Tibial nerve (tissue), 4 donors: ENCODE data around the gene ABCB1. TPM values are rescaled to one million over a fixed set of nuclear protein-coding genes. Genes with fewer than 3 reads are reported as not detected.

Experiments
- DNase-seq, 2 donors: peaks; one replicate each; pipeline ENCODE4 v3.0.0-alpha.2; 2019; ENCODE audit warnings: low spot score in 2 of 2
- H3K27ac ChIP-seq, 4 donors: fragments of 200-600 bp; sonication (generic) in 3 of 4; one replicate each; pipeline ENCODE4 v1.5.1; 2017 to 2019; ENCODE audit warnings: mild to moderate bottlenecking in 1 of 4
- H3K27me3 ChIP-seq, 2 donors: fragments of 200-600 bp; sonication (generic) in 1 of 2; one replicate each; pipeline versions ENCODE4 v1.5.1 to v1.6.0; 2017 to 2019
- H3K36me3 ChIP-seq, 3 donors: fragments of 200-600 bp; sonication (generic); one replicate each; pipeline ENCODE4 v1.5.1; 2018 to 2019
- H3K4me1 ChIP-seq, 4 donors: fragments of 200-600 bp; sonication (generic) in 3 of 4; one replicate each; pipeline ENCODE4 v1.5.1; 2017 to 2019
- H3K4me3 ChIP-seq, 4 donors: fragments of 200-600 bp; sonication (generic) in 3 of 4; one replicate each; pipeline ENCODE4 v1.5.1; 2017 to 2019; ENCODE audit warnings: mild to moderate bottlenecking in 1 of 4, moderate library complexity in 1 of 4
- H3K9me3 ChIP-seq, 4 donors: fragments of 200-600 bp; sonication (generic) in 3 of 4; one replicate each; pipeline ENCODE4 v1.5.1; 2017 to 2019
- CTCF ChIP-seq, 5 experiments: fragments of 200-600 bp in 3 of 5; fragments of 450-650 bp in 2 of 5; sonication (generic) in 3 of 5; IDR thresholded peaks; one replicate each; pipeline ENCODE4 v1.5.1; 2016 to 2019; ENCODE audit warnings: antibody characterized with exemption in 5 of 5, mild to moderate bottlenecking in 3 of 5, moderate library complexity in 2 of 5
- EP300 ChIP-seq, 2 donors: sonication (generic); formaldehyde crosslinking; IDR thresholded peaks; one replicate each; pipeline ENCODE4 v1.6.1; 2017; ENCODE audit warnings: antibody characterized with exemption in 2 of 2, mild to moderate bottlenecking in 1 of 2
- POLR2A ChIP-seq, 2 donors: fragments of 450-650 bp; IDR thresholded peaks; one replicate each; pipeline ENCODE4 v1.6.1; 2017; ENCODE audit warnings: antibody characterized with exemption in 2 of 2, mild to moderate bottlenecking in 2 of 2, moderate library complexity in 2 of 2
- WGBS, 2 donors: methylation state at CpG; one replicate each; pipeline ENCODE4 v1.1.5; 2018; 5-methylcytosine and 5-hydroxymethylcytosine counted together
- total RNA-seq, 4 donors: library from RNA; depleted of rRNA; stranded (reverse); fragments of >200 nt; gene quantifications; one replicate each; pipeline ENCODE4 v1.1.0, GENCODE V29; 2016

The ABCB1 gene
- total RNA-seq, 4 donors from 2014 or later: 12.8 to 36.0 (median 22.2) TPM

GRCh38 chr7:87561702-87562101, 39.0 kb downstream of the ABCB1 start:
- Histone ChIP-seq H3K27ac (no peak overlapping the region), H3K27me3 (no peaks in the 10 kb centered on the region), H3K9me3 (no peaks in the 10 kb centered on the region), H3K4me3 (no peak overlapping the region), H3K4me1 (no peaks in the 10 kb centered on the region), H3K36me3 (no peaks in the 10 kb centered on the region)
- TF ChIP-seq CTCF (IDR thresholded peaks at IDR 0.05): no peak
- TF ChIP-seq POLR2A (IDR thresholded peaks at IDR 0.05): no peak
- no peak for TF ChIP-seq EP300 (IDR thresholded peaks at IDR 0.05)
- DNase-seq: no peak
- 79 to 91% methylated on average over 4 of the region's 4 CpGs for WGBS, 2 donors

DNA sequence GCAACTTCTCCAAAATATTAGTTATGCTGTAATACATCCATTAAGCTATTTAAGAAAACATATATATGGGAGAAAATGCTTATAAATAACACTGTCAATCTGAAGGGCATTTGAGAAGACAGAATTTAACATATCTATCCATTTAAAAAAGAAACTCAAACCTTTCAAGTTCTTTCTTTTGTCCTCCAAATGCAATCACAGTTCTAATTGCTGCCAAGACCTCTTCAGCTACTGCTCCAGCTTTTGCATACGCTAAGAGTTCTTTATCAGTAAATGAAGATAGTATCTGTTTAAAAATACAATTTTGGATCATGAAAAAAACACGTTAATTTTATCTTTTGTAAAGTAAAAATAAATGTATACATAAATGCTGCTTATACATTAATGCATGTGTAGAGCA, 39.6 kb downstream of the ABCB1 start:
- 39 to 51% methylated on average over 2 of the region's 2 CpGs for WGBS, 2 donors
- H3K4me3 ChIP-seq: no peak overlapping the region
- no peak for DNase-seq
- no peaks in the 10 kb centered on the region for H3K9me3 ChIP-seq
- no peaks in the 10 kb centered on the region for H3K4me1 ChIP-seq
- H3K36me3 ChIP-seq: no peaks in the 10 kb centered on the region
- TF ChIP-seq CTCF (IDR thresholded peaks at IDR 0.05): no peak
- no peak for TF ChIP-seq POLR2A (IDR thresholded peaks at IDR 0.05)
- TF ChIP-seq EP300 (IDR thresholded peaks at IDR 0.05): no peak
- no peaks in the 10 kb centered on the region for H3K27me3 ChIP-seq
- no peak overlapping the region for H3K27ac ChIP-seq

GRCh38 chr7:87552351-87552900, 48.3 kb downstream of the ABCB1 start:
- WGBS, 2 donors: 75 to 84% methylated on average over 3 of the region's 3 CpGs
- Histone ChIP-seq H3K27ac (no peak overlapping the region), H3K27me3 (no peaks in the 10 kb centered on the region)

GRCh38 chr7:87548123-87548919, 52.4 kb downstream of the ABCB1 start:
- no peak for DNase-seq
- Histone ChIP-seq H3K4me1 (no peaks in the 10 kb centered on the region), H3K27ac (no peak overlapping the region), H3K27me3 (no peaks in the 10 kb centered on the region), H3K9me3 (no peaks in the 10 kb centered on the region), H3K4me3 (no peak overlapping the region), H3K36me3 (no peaks in the 10 kb centered on the region)
- 90 to 92% methylated on average over 7 of the region's 7 CpGs for WGBS, 2 donors
- no peak for TF ChIP-seq EP300 (IDR thresholded peaks at IDR 0.05)
- TF ChIP-seq POLR2A (IDR thresholded peaks at IDR 0.05): no peak
- no peak for TF ChIP-seq CTCF (IDR thresholded peaks at IDR 0.05)

More at GRCh38 chr7:87552351-87552900, 48.3 kb downstream of the ABCB1 start:
- H3K9me3 ChIP-seq: no peaks in the 10 kb centered on the region
- no peaks in the 10 kb centered on the region for H3K36me3 ChIP-seq
- TF ChIP-seq EP300 (IDR thresholded peaks at IDR 0.05) (no peak), CTCF (IDR thresholded peaks at IDR 0.05) (no peak), POLR2A (IDR thresholded peaks at IDR 0.05) (no peak)
- no peak overlapping the region for H3K4me3 ChIP-seq
- no peaks in the 10 kb centered on the region for H3K4me1 ChIP-seq
- no peak for DNase-seq

DNA sequence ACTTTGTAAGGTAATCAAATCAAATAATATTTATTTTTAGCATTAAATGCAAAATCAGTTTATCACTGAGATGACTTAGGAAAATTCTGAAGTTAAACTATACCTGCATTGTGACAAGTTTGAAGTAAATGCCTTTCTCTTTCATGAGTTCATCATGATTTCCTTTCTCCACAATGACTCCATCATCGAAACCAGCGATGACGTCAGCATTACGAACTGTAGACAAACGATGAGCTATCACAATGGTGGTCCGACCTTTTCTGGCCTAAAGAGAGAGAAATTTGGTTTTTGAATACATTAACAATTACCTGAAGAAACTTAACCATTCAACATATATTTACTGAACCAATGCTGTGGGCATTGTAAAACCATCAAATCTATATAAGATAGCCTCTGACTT, 54.9 kb downstream of the ABCB1 start:
- WGBS, 2 donors: 87 to 92% methylated on average over 6 of the region's 6 CpGs
- no peak for DNase-seq
- no peak for TF ChIP-seq CTCF (IDR thresholded peaks at IDR 0.05)
- no peak for TF ChIP-seq EP300 (IDR thresholded peaks at IDR 0.05)
- no peak for TF ChIP-seq POLR2A (IDR thresholded peaks at IDR 0.05)

More for the DNA sequence above, 54.9 kb downstream of the ABCB1 start:
- no peaks in the 10 kb centered on the region for H3K36me3 ChIP-seq
- no peaks in the 10 kb centered on the region for H3K9me3 ChIP-seq
- H3K27ac ChIP-seq: no peak overlapping the region
- H3K4me3 ChIP-seq: no peak overlapping the region
- H3K27me3 ChIP-seq: no peaks in the 10 kb centered on the region
- H3K4me1 ChIP-seq: no peaks in the 10 kb centered on the region
